Immature natural killer cell (primary cell): ENCODE data around the gene SLC38A4. TPM values are rescaled to one million over a fixed set of nuclear protein-coding genes. Genes with fewer than 3 reads are reported as not detected.

Experiments used
- DNase-seq, 3 donors: peaks; one replicate each; pipeline ENCODE4 v3.0.0; 2022; ENCODE audit warnings: mixed read lengths in 1 of 3
- H3K27ac Mint-ChIP-seq, 6 donors: one replicate each; pipeline ENCODE4 v1.8.0; 2020; ENCODE audit warnings: mixed read lengths in 6 of 6, mild to moderate bottlenecking in 5 of 6, inconsistent platforms in 4 of 6, moderate library complexity in 3 of 6
- H3K27me3 Mint-ChIP-seq, 3 donors: one replicate each; pipeline ENCODE4 v1.8.0; 2020 to 2021; ENCODE audit warnings: low read depth in 3 of 3, mild to moderate bottlenecking in 3 of 3, mixed read lengths in 3 of 3, moderate library complexity in 3 of 3, inconsistent platforms in 1 of 3
- H3K36me3 Mint-ChIP-seq, 3 donors: one replicate each; pipeline ENCODE4 v1.8.0; 2020; ENCODE audit warnings: mixed read lengths in 3 of 3, inconsistent platforms in 2 of 3, mild to moderate bottlenecking in 2 of 3
- H3K4me1 Mint-ChIP-seq, 2 donors: one replicate each; pipeline ENCODE4 v1.8.0; 2020; ENCODE audit warnings: inconsistent platforms in 2 of 2, mild to moderate bottlenecking in 2 of 2, mixed read lengths in 2 of 2, moderate library complexity in 1 of 2
- H3K4me3 Mint-ChIP-seq, 5 donors: one replicate each; pipeline ENCODE4 v1.8.0; 2020; ENCODE audit warnings: mild to moderate bottlenecking in 5 of 5, mixed read lengths in 5 of 5, inconsistent platforms in 3 of 5, moderate library complexity in 3 of 5
- H3K9me3 Mint-ChIP-seq, 6 donors: one replicate each; pipeline ENCODE4 v1.8.0; 2020; ENCODE audit warnings: mild to moderate bottlenecking in 6 of 6, mixed read lengths in 6 of 6, inconsistent platforms in 4 of 6, moderate library complexity in 3 of 6
- polyA plus RNA-seq, 3 donors: library from polyadenylated mRNA; unstranded; fragments of 300-500 nt; fragmentation: Illumina TruSeq; gene quantifications; one replicate each; pipeline ENCODE4 v1.2.3, GENCODE V29; 2021

The SLC38A4 gene
- polyA plus RNA-seq, 3 donors from 2014 or later, result not detected

GRCh38 chr12:46779879-46780278 is 45.9 kb downstream of the SLC38A4 start:
- peaks cover 0 to 13% (median 3%) of the 10 kb centered on the region in 3 donors for H3K27me3 Mint-ChIP-seq
- H3K4me3 Mint-ChIP-seq, result no peak overlapping the region
- H3K36me3 Mint-ChIP-seq, result no peaks in the 10 kb centered on the region
- DNase-seq, result no peak
- no peak overlapping the region for H3K27ac Mint-ChIP-seq
- no peaks in the 10 kb centered on the region for H3K9me3 Mint-ChIP-seq
- no peaks in the 10 kb centered on the region for H3K4me1 Mint-ChIP-seq

- Mint-ChIP-seq H3K4me3 (no peak overlapping the region), H3K4me1 (no peaks in the 10 kb centered on the region), H3K9me3 (no peaks in the 10 kb centered on the region), H3K27ac (no peak overlapping the region), H3K27me3 (peaks cover 0 to 11% (median 3%) of the 10 kb centered on the region in 3 donors), H3K36me3 (no peaks in the 10 kb centered on the region)
- DNase-seq, result no peak
These were observed 46.7 kb downstream of the SLC38A4 start for GRCh38 chr12:46779063-46779462.

DNA sequence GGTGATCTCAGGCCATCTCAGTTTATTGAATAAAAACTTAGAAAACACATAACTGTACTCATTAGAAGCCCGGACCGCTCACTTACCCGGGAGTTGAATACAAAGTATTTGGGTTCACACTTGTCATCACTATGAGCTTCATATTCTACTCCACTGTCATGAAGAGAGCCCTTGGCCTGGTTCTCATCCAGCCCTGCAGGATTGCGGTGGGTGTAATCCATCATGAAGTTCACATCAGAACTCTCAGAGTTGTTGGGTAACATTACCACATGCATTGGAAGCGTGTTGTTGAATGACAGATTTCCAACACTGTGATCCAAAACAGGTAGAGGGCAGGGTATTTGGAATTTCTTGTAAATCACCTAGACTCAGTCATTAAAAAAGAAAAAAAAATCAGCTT is 47.4 kb downstream of the SLC38A4 start:
- Mint-ChIP-seq H3K36me3 (no peaks in the 10 kb centered on the region), H3K9me3 (no peaks in the 10 kb centered on the region), H3K27ac (no peak overlapping the region), H3K4me3 (no peak overlapping the region), H3K27me3 (peaks cover 0 to 8% (median 3%) of the 10 kb centered on the region in 3 donors), H3K4me1 (no peaks in the 10 kb centered on the region)
- no peak for DNase-seq

GRCh38 chr12:46777587-46777986 is 48.2 kb downstream of the SLC38A4 start:
- H3K4me1 Mint-ChIP-seq, result no peaks in the 10 kb centered on the region
- H3K27me3 Mint-ChIP-seq, result peaks cover 0 to 5% (median under 1%) of the 10 kb centered on the region in 3 donors
- H3K9me3 Mint-ChIP-seq, result no peaks in the 10 kb centered on the region
- H3K4me3 Mint-ChIP-seq, result no peak overlapping the region
- DNase-seq, result no peak
- H3K27ac Mint-ChIP-seq, result no peak overlapping the region
- no peaks in the 10 kb centered on the region for H3K36me3 Mint-ChIP-seq

GRCh38 chr12:46775796-46776195 is 50.0 kb downstream of the SLC38A4 start:
- no peak overlapping the region for H3K27ac Mint-ChIP-seq
- H3K4me3 Mint-ChIP-seq, result no peak overlapping the region
- DNase-seq, result no peak
- no peaks in the 10 kb centered on the region for H3K36me3 Mint-ChIP-seq
- peaks cover 0 to 5% (median 0%) of the 10 kb centered on the region in 3 donors for H3K27me3 Mint-ChIP-seq
- no peaks in the 10 kb centered on the region for H3K9me3 Mint-ChIP-seq
- no peaks in the 10 kb centered on the region for H3K4me1 Mint-ChIP-seq

DNA sequence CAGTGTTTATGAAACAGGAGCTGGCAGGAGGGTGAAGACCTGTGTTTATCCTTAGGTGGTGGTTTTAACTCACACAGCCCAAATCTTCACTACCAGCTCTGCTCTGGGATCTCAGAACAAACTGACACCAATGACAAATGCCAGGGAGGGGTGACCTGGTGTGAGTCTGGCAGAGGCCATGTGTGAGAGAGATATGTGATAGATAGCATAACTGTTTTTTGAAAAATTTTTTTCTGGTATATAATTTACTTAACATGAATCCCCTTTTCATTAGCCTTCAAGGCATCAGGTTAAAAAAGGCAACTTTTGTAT is 51.5 kb downstream of the SLC38A4 start:
- H3K36me3 Mint-ChIP-seq, result no peaks in the 10 kb centered on the region
- H3K27me3 Mint-ChIP-seq, result peaks cover 0 to 3% (median 0%) of the 10 kb centered on the region in 3 donors
- H3K4me3 Mint-ChIP-seq, result no peak overlapping the region
- H3K9me3 Mint-ChIP-seq, result no peaks in the 10 kb centered on the region
- H3K4me1 Mint-ChIP-seq, result no peaks in the 10 kb centered on the region
- DNase-seq, result no peak
- H3K27ac Mint-ChIP-seq, result no peak overlapping the region

GRCh38 chr12:46773586-46774321 is 52.0 kb downstream of the SLC38A4 start:
- Mint-ChIP-seq H3K36me3 (no peaks in the 10 kb centered on the region), H3K4me1 (no peaks in the 10 kb centered on the region)

DNA sequence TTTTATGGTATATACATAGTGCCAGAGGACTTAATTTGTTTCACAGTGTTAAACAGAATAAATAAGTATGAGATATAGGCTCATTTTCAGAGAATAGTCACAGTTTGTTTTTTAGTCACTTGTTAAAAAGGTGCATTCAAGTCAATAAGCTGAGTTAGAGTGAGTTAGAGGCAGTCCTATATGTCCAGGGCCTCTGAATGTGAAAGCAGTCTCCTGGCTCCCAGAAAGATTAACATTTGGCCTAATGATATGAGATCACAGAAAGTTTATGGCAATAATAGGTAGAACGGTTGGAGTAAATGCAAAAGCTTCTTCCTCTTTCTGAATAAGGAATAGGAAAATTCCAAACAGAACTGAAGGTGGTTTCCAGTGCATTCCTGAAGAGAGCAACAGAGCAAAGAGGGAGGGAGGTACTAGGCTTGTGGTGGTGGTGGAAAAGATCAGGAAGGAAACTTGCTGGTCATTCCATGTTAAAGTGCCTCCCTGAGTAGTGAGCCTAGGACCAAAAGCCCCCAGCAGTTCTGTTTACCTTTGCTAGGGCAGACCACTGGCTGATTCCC is 54.4 kb downstream of the SLC38A4 start:
- H3K4me1 Mint-ChIP-seq, result no peaks in the 10 kb centered on the region
- no peak for DNase-seq
- H3K36me3 Mint-ChIP-seq, result no peaks in the 10 kb centered on the region
- H3K27ac Mint-ChIP-seq, result no peak overlapping the region
- no peak overlapping the region for H3K4me3 Mint-ChIP-seq
- peaks cover 0 to 5% (median 4%) of the 10 kb centered on the region in 3 donors for H3K27me3 Mint-ChIP-seq
- no peaks in the 10 kb centered on the region for H3K9me3 Mint-ChIP-seq

More at GRCh38 chr12:46773586-46774321, 52.0 kb downstream of the SLC38A4 start:
- Mint-ChIP-seq H3K27me3 (peaks cover 0 to 4% (median 2%) of the 10 kb centered on the region in 3 donors), H3K9me3 (no peaks in the 10 kb centered on the region), H3K27ac (no peak overlapping the region), H3K4me3 (no peak overlapping the region)
- DNase-seq, result no peak

DNA sequence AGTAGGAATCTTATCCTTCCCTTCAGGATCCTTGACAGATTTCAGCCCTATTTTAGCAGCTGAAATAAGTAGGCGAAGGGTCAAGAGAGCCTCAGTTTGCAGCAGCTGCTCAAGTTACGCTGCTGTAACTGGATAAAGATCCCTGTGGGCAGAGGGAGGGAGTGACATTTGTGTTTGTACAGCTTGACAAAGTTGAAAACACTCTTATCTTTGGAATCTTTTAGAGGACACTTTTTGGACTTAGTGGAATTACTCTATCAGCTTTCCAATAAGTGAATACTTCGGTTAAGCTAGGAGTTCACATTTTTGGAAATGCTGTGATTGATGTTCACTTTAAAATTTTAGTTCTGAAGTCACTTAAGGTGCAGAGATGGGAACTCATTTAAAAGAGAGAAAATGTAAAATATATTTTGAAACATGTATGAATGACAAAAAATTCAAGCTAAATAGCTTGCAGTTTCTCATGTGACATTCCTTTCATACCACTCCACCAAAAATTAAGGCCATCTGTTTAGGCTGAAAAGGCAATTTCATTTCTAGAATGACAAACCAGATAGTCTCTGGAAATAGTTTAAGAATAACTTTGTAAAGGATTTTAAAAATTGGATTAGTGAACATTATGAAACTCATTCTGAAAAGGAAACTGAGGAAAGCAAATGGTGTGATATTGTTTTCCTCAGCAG is 55.2 kb downstream of the SLC38A4 start:
- DNase-seq, result no peak
- Mint-ChIP-seq H3K4me3 (no peak overlapping the region), H3K36me3 (no peaks in the 10 kb centered on the region), H3K27ac (no peak overlapping the region), H3K9me3 (no peaks in the 10 kb centered on the region), H3K27me3 (peaks cover 0 to 5% (median 5%) of the 10 kb centered on the region in 3 donors), H3K4me1 (no peaks in the 10 kb centered on the region)

DNA sequence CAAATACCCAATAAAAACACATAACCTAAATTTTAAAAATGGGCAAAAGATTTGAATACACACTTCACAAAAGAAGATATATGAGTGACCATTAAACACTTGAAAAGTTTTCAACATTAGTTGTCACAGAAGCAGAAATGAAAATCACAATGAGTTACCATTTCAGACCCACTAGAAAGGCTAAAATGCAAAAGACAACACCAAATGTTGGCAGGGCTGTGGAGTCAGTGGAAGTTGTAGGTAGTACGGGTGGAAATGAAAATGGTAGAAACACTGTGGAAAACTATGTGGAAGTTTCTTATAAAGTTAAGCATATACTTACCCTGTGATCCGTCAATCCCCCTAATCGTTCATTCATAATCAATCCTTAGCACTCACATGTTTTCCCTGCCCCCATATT is 61.8 kb downstream of the SLC38A4 start:
- H3K36me3 Mint-ChIP-seq, result peaks cover 0 to 6% (median 4%) of the 10 kb centered on the region in 3 donors
- peaks cover 0 to 10% (median 3%) of the 10 kb centered on the region in 6 donors for H3K9me3 Mint-ChIP-seq
- no peak overlapping the region for H3K27ac Mint-ChIP-seq
- H3K27me3 Mint-ChIP-seq, result peaks cover 0 to 4% (median 3%) of the 10 kb centered on the region in 3 donors
- no peak for DNase-seq
- H3K4me3 Mint-ChIP-seq, result no peak overlapping the region
- H3K4me1 Mint-ChIP-seq, result no peaks in the 10 kb centered on the region

DNA sequence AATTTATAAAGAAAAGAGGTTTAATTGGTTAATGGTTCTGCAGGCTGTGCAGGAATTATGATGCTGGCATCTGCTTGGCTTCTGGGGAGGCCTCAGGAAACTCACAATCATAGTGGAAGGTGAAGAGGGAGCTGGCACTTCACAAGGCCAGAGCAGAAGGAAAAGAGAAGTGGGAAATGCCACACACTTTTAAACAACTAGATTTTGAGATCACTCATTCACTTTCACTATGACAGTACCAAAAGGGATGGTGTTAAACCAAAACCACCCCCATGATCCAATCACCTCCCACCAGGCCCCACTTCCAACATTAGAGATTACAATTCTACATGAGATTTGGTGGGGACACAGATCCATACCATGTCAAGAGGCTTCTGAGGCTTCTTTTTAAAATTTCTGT is 62.6 kb downstream of the SLC38A4 start:
- H3K27me3 Mint-ChIP-seq, result peaks cover 0 to 5% (median 3%) of the 10 kb centered on the region in 3 donors
- peaks cover 1 to 14% (median 8%) of the 10 kb centered on the region in 6 donors for H3K9me3 Mint-ChIP-seq
- DNase-seq, result no peak
- peaks cover 0 to 6% (median 6%) of the 10 kb centered on the region in 3 donors for H3K36me3 Mint-ChIP-seq
- H3K4me1 Mint-ChIP-seq, result no peaks in the 10 kb centered on the region
- no peak overlapping the region for H3K4me3 Mint-ChIP-seq
- no peak overlapping the region for H3K27ac Mint-ChIP-seq

- peaks cover 0 to 14% (median 0%) of the 10 kb centered on the region in 3 donors for H3K36me3 Mint-ChIP-seq
- H3K27ac Mint-ChIP-seq, result no peak overlapping the region
- H3K4me3 Mint-ChIP-seq, result no peak overlapping the region
- H3K9me3 Mint-ChIP-seq, result peaks cover 12 to 28% (median 15%) of the 10 kb centered on the region in 6 donors
- H3K4me1 Mint-ChIP-seq, result peaks cover 6 to 22% of the 10 kb centered on the region in 2 donors
- no peak for DNase-seq
- peaks cover 0 to 3% (median 0%) of the 10 kb centered on the region in 3 donors for H3K27me3 Mint-ChIP-seq
These were observed 71.2 kb downstream of the SLC38A4 start for GRCh38 chr12:46754550-46754949.

- DNase-seq, result peak in 1 of 3 donors; percentile 4
- Mint-ChIP-seq H3K4me3 (peak overlapping the region in 1 of 5 donors; percentile 27), H3K27ac (no peak overlapping the region), H3K9me3 (peaks cover 13 to 32% (median 21%) of the 10 kb centered on the region in 6 donors), H3K4me1 (peaks cover 6 to 22% of the 10 kb centered on the region in 2 donors), H3K36me3 (peaks cover 4 to 10% (median 5%) of the 10 kb centered on the region in 3 donors), H3K27me3 (peaks cover 0 to 3% (median 0%) of the 10 kb centered on the region in 3 donors)
These were observed 73.4 kb downstream of the SLC38A4 start for GRCh38 chr12:46752396-46752795.

- Mint-ChIP-seq H3K4me3 (peak overlapping the region in 1 of 5 donors; percentile 27), H3K27me3 (peaks cover 0 to 7% (median 2%) of the 10 kb centered on the region in 3 donors), H3K9me3 (peaks cover 16 to 32% (median 25%) of the 10 kb centered on the region in 6 donors), H3K36me3 (peaks cover 4 to 7% (median 5%) of the 10 kb centered on the region in 3 donors), H3K27ac (no peak overlapping the region), H3K4me1 (peaks cover 6 to 22% of the 10 kb centered on the region in 2 donors)
- no peak for DNase-seq
These were observed 74.6 kb downstream of the SLC38A4 start for GRCh38 chr12:46751173-46751572.
